Mucosa of descending colon (tissue), 3 donors: ENCODE data around the gene HPRT1. TPM values are rescaled to one million over a fixed set of nuclear protein-coding genes. Genes with fewer than 3 reads are reported as not detected.

Experiments used
- ATAC-seq: fragments of 200-7000 bp; cut with Tn5 transposase; one replicate; pipeline ENCODE4 v1.9.1; 2020; ENCODE audit warnings: mild to moderate bottlenecking, moderate library complexity
- DNase-seq, 3 donors: peaks; one replicate each; pipeline ENCODE4 v3.0.0-alpha.2; 2020
- H3K36me3 ChIP-seq: fragments of 200-600 bp; one replicate; pipeline ENCODE4 v1.8.0; 2021; ENCODE audit warnings: low read depth, mild to moderate bottlenecking
- H3K4me1 ChIP-seq: fragments of 200-600 bp; one replicate; pipeline ENCODE4 v1.8.0; 2021; ENCODE audit warnings: low read depth, mild to moderate bottlenecking
- H3K4me3 ChIP-seq: fragments of 200-600 bp; one replicate; pipeline ENCODE4 v1.8.0; 2021; ENCODE audit warnings: mild to moderate bottlenecking
- H3K9me3 ChIP-seq: fragments of 200-600 bp; one replicate; pipeline ENCODE4 v1.8.0; 2021; ENCODE audit warnings: mild to moderate bottlenecking
- CTCF ChIP-seq: fragments of 200-600 bp; IDR thresholded peaks from one replicate; pipeline ENCODE4 v1.8.0; 2022; ENCODE audit warnings: antibody characterized with exemption, mild to moderate bottlenecking
- intact Hi-C, 2 donors: fragments of 100-400 bp; cut with DNase I in 1 of 2; cut with micrococcal nuclease in 1 of 2; formaldehyde crosslinking; loops; one replicate each; pipeline versions ENCODE4 v1.11.0 to v1.11.1; 2022; cut with DNase I, micrococcal nuclease
- total RNA-seq, 3 donors: library from RNA; stranded (reverse); fragmentation: NEBNext Ultra II Directional in 2 of 3; extraction: Animal tissue kit (Norgen Biotek cat#: 25700) in 2 of 3; gene quantifications; one replicate each; pipeline versions ENCODE4 v1.2.1 to v1.2.4, GENCODE V29; 2021 to 2023
- donor health status: DM: no; HTN: no; CAD: no; lungs with moderate emphysema.
- donor health status: DM: no; HTN: no; CAD: no.
- donor health status: DM: no; HTN: yes; CAD: no.

HPRT1 gene
- total RNA-seq, 3 donors from 2014 or later = 15.0 to 25.4 (median 19.6) TPM

- H3K36me3 ChIP-seq = no peaks in the 10 kb centered on the region
- DNase-seq (no peak), ATAC-seq (peak; percentile 40)
- no peak overlapping the region for H3K4me3 ChIP-seq
- TF ChIP-seq CTCF = no peak
- no peaks in the 10 kb centered on the region for H3K9me3 ChIP-seq
- intact Hi-C loops = no loop called here
- no peaks in the 10 kb centered on the region for H3K4me1 ChIP-seq
These were observed 36.4 kb upstream of the HPRT1 start for GRCh38 chrX:134423606-134424005.

GRCh38 chrX:134426281-134426680 is 33.7 kb upstream of the HPRT1 start:
- no peaks in the 10 kb centered on the region for H3K4me1 ChIP-seq
- H3K9me3 ChIP-seq = no peaks in the 10 kb centered on the region
- no peaks in the 10 kb centered on the region for H3K36me3 ChIP-seq
- DNase-seq (no peak), ATAC-seq (no peak)
- no peak overlapping the region for H3K4me3 ChIP-seq
- TF ChIP-seq CTCF = no peak
- intact Hi-C loops = no loop called here

GRCh38 chrX:134431894-134432293 is 28.1 kb upstream of the HPRT1 start:
- TF ChIP-seq CTCF = no peak
- intact Hi-C loops = no loop called here
- no peaks in the 10 kb centered on the region for H3K36me3 ChIP-seq
- H3K4me1 ChIP-seq = no peaks in the 10 kb centered on the region
- ATAC-seq = no peak
- DNase-seq = no peak
- H3K4me3 ChIP-seq = no peak overlapping the region
- H3K9me3 ChIP-seq = no peaks in the 10 kb centered on the region

GRCh38 chrX:134435894-134436293 is 24.1 kb upstream of the HPRT1 start:
- no peak for DNase-seq
- Histone ChIP-seq H3K9me3 (no peaks in the 10 kb centered on the region), H3K4me3 (no peak overlapping the region), H3K4me1 (no peaks in the 10 kb centered on the region), H3K36me3 (no peaks in the 10 kb centered on the region)
- TF ChIP-seq CTCF = no peak
- intact Hi-C loops = no loop called here
- no peak for ATAC-seq

- intact Hi-C loops = no loop called here
- Histone ChIP-seq H3K4me3 (no peak overlapping the region), H3K36me3 (no peaks in the 10 kb centered on the region), H3K9me3 (no peaks in the 10 kb centered on the region), H3K4me1 (no peaks in the 10 kb centered on the region)
- no peak for ATAC-seq
- no peak for DNase-seq
- TF ChIP-seq CTCF = no peak
These were observed 16.9 kb upstream of the HPRT1 start for GRCh38 chrX:134443020-134443419.

GRCh38 chrX:134443461-134443860 is 16.5 kb upstream of the HPRT1 start:
- DNase-seq (no peak), ATAC-seq (no peak)
- TF ChIP-seq CTCF = no peak
- intact Hi-C loops = no loop called here
- Histone ChIP-seq H3K36me3 (no peaks in the 10 kb centered on the region), H3K4me1 (no peaks in the 10 kb centered on the region), H3K9me3 (no peaks in the 10 kb centered on the region), H3K4me3 (no peak overlapping the region)
